Pancreas (tissue), 10 donors: ENCODE measurements around the gene STARD9. TPM values are rescaled to one million over a fixed set of nuclear protein-coding genes. Genes with fewer than 3 reads are reported as not detected.

Experiments
- ATAC-seq, 4 donors: fragments of 200-7000 bp; cut with Tn5 transposase; one replicate each; pipeline versions ENCODE4 v1.8.0 to v1.9.1; 2020; ENCODE audit warnings: mild to moderate bottlenecking in 4 of 4, moderate library complexity in 4 of 4
- DNase-seq, 6 donors: peaks; one replicate each; pipeline ENCODE4 v3.0.0-alpha.2; 2020
- FAIRE-seq: peaks from 2 replicates; lab custom pipeline; 2012; peaks lifted over from hg19 to GRCh38; lab: Jason Lieb, UNC
- H3K27ac ChIP-seq, 4 donors: fragments of 200-600 bp; sonication (generic); 1 replicate in 3 of 4; 2 replicates in 1 of 4; pipeline versions ENCODE4 v1.5.0 to v1.8.0; 2020
- H3K27me3 ChIP-seq, 4 donors: fragments of 200-600 bp; one replicate each; pipeline ENCODE4 v1.8.0; 2021
- H3K36me3 ChIP-seq, 3 donors: fragments of 200-600 bp; sonication (generic) in 1 of 3; one replicate each; pipeline versions ENCODE4 v1.5.0 to v1.8.0; 2020 to 2021
- H3K4me1 ChIP-seq, 3 donors: fragments of 200-600 bp; one replicate each; pipeline ENCODE4 v1.8.0; 2021
- H3K4me3 ChIP-seq, 4 donors: fragments of 200-600 bp; sonication (generic) in 2 of 4; one replicate each; pipeline versions ENCODE4 v1.5.0 to v1.8.0; 2020 to 2021
- H3K9me3 ChIP-seq, 4 donors: fragments of 200-600 bp; one replicate each; pipeline ENCODE4 v1.8.0; 2021
- CTCF ChIP-seq, 4 donors: fragments of 200-600 bp; sonication (generic) in 3 of 4; IDR thresholded peaks; one replicate each; pipeline versions ENCODE4 v1.5.0 to v1.8.0; 2021; ENCODE audit warnings: antibody characterized with exemption in 4 of 4
- whole genome bisulfite sequencing, 2 donors: extraction: QIAGEN DNeasy Blood & Tissue Kit; methylation state at CpG; one replicate each; pipeline ENCODE4 v1.1.7; 2013; 5-methylcytosine and 5-hydroxymethylcytosine counted together
- intact Hi-C, 3 donors: fragments of 100-400 bp; cut with DNase I; formaldehyde crosslinking; loops; one replicate each; pipeline versions ENCODE4 v1.11.1 to v1.14.2; 2022
- polyA plus RNA-seq, 2 donors: library from polyadenylated mRNA; stranded (reverse); fragments of 200-250 nt; gene quantifications; one replicate each; pipeline ENCODE4 v1.2.3, GENCODE V29; 2013
- total RNA-seq, 6 donors: library from RNA; stranded (reverse); fragmentation: NEBNext Ultra II Directional in 4 of 6; extraction: Animal tissue kit (Norgen Biotek cat#: 25700) in 4 of 6; gene quantifications; one replicate each; pipeline versions ENCODE4 v1.2.1 to v1.2.4, GENCODE V29; 2021 to 2023
- donor health status: healthy with polysubstance abuse.
- donor health status: DM: no; HTN: no; CAD: no; lungs with moderate emphysema.
- donor health status: DM: no; HTN: no; CAD: no.
- donor health status: control.
- donor health status: control.
- donor health status: Bipolar disorder and iron deficiency.
- donor health status: DM: yes; HTN: yes; CAD: no.
- donor health status: DM: no; HTN: no; CAD: no.
- donor health status: DM: no; HTN: no; CAD: no.
- donor health status: DM: yes; HTN: yes; CAD: no.

STARD9 gene
- total and polyA plus RNA-seq, 8 donors: 0.44 to 3.0 (median 1.3) TPM

- H3K4me3 ChIP-seq: no peak overlapping the region
- FAIRE-seq (no peak), ATAC-seq (no peak), DNase-seq (no peak)
- intact Hi-C loops: no loop called here
- H3K36me3 ChIP-seq: no peaks in the 10 kb centered on the region
- H3K27me3 ChIP-seq: no peaks in the 10 kb centered on the region
- no peaks in the 10 kb centered on the region for H3K9me3 ChIP-seq
- no peaks in the 10 kb centered on the region for H3K4me1 ChIP-seq
- no peak for TF ChIP-seq CTCF (IDR thresholded peaks at IDR 0.05)
- 86 to 93% methylated on average over 8 of the region's 8 CpGs for WGBS, 2 donors
- H3K27ac ChIP-seq: no peak overlapping the region
These were observed 110.9 kb downstream of the STARD9 start for GRCh38 chr15:42686281-42686680.

DNA sequence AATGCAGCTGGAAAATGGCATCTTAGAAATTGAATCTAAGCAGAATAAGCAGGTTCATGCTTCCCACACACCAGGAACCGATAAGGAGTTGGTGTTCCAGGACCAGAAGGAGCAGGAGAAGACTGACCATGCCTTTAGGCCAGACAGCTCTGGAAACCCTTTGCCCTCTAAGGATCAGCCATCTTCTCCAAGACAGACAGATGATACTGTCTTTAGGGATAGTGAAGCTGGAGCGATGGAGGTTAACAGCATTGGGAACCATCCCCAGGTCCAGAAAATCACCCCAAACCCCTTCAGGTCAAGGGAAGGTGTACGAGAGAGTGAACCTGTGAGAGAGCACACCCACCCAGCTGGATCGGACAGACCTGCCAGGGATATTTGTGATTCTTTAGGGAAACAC, 112.3 kb downstream of the STARD9 start:
- Histone ChIP-seq H3K4me1 (no peaks in the 10 kb centered on the region), H3K27ac (no peak overlapping the region), H3K9me3 (no peaks in the 10 kb centered on the region), H3K36me3 (no peaks in the 10 kb centered on the region), H3K4me3 (no peak overlapping the region), H3K27me3 (no peaks in the 10 kb centered on the region)
- TF ChIP-seq CTCF (IDR thresholded peaks at IDR 0.05): no peak
- ATAC-seq (no peak), FAIRE-seq (no peak), DNase-seq (no peak)
- 83 to 86% methylated on average over 4 of the region's 4 CpGs for WGBS, 2 donors
- intact Hi-C loops: no loop called here

GRCh38 chr15:42688301-42688700, 112.9 kb downstream of the STARD9 start:
- 57 to 64% methylated on average over 3 of the region's 3 CpGs for WGBS, 2 donors
- H3K36me3 ChIP-seq: no peaks in the 10 kb centered on the region
- ATAC-seq: no peak

DNA sequence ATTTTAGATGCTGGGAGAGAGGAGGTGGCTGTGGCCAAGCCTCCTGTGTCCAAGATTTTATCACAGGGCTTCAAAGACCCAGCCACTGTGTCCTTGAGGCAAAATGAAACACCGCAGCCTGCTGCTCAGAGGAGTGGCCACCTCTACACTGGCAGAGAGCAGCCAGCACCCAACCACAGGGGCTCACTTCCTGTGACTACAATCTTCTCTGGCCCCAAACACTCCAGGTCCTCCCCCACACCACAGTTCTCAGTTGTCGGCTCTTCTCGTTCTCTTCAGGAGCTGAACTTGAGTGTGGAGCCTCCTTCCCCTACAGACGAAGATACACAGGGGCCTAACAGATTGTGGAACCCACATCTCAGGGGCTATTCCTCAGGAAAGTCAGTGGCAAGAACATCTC, 115.9 kb downstream of the STARD9 start:
- Histone ChIP-seq H3K27me3 (no peaks in the 10 kb centered on the region), H3K4me1 (no peaks in the 10 kb centered on the region), H3K36me3 (no peaks in the 10 kb centered on the region), H3K27ac (no peak overlapping the region), H3K9me3 (no peaks in the 10 kb centered on the region), H3K4me3 (no peak overlapping the region)
- intact Hi-C loops: no loop called here
- FAIRE-seq (no peak), DNase-seq (no peak), ATAC-seq (no peak)
- WGBS, 2 donors: 64 to 74% methylated on average over 4 of the region's 4 CpGs
- TF ChIP-seq CTCF (IDR thresholded peaks at IDR 0.05): no peak

More at GRCh38 chr15:42688301-42688700, 112.9 kb downstream of the STARD9 start:
- FAIRE-seq: no peak
- intact Hi-C loops: no loop called here
- no peak for TF ChIP-seq CTCF (IDR thresholded peaks at IDR 0.05)
- H3K4me1 ChIP-seq: no peaks in the 10 kb centered on the region
- no peak overlapping the region for H3K27ac ChIP-seq
- no peak for DNase-seq
- H3K4me3 ChIP-seq: no peak overlapping the region
- no peaks in the 10 kb centered on the region for H3K9me3 ChIP-seq
- H3K27me3 ChIP-seq: no peaks in the 10 kb centered on the region

GRCh38 chr15:42691770-42692169, 116.4 kb downstream of the STARD9 start:
- Histone ChIP-seq H3K4me1 (no peaks in the 10 kb centered on the region), H3K27me3 (no peaks in the 10 kb centered on the region), H3K27ac (no peak overlapping the region), H3K4me3 (no peak overlapping the region), H3K9me3 (no peaks in the 10 kb centered on the region), H3K36me3 (no peaks in the 10 kb centered on the region)
- ATAC-seq (no peak), DNase-seq (no peak), FAIRE-seq (no peak)
- TF ChIP-seq CTCF (IDR thresholded peaks at IDR 0.05): no peak
- intact Hi-C loops: no loop called here
- 76 to 84% methylated on average over 9 of the region's 9 CpGs for WGBS, 2 donors
